SK-N-SH (cell line): ENCODE data around the gene THADA.

Experiments used
- CTCF ChIP-seq: fragments of 200-600 bp; sonication (generic); IDR thresholded peaks from 2 replicates; pipeline ENCODE4 v1.6.1; 2017; ENCODE audit warnings: antibody characterized with exemption, mild to moderate bottlenecking, moderate library complexity
- ELF1 ChIP-seq: IDR thresholded peaks from 2 replicates; pipeline ENCODE4 v1.4.0; 2012
- EZH2phosphoT487 ChIP-seq: fragments of 200-600 bp; sonication (generic); IDR thresholded peaks from 2 replicates; pipeline ENCODE4 v1.6.1; 2017; ENCODE audit warnings: low read depth, mixed run types, mild to moderate bottlenecking, antibody characterized with exemption, moderate library complexity, borderline replicate concordance
- REST ChIP-seq: IDR thresholded peaks from 2 replicates; pipeline ENCODE4 v1.6.1; 2012; ENCODE audit warnings: mild to moderate bottlenecking, low read depth, low read length, moderate library complexity
- USF2 ChIP-seq: fragments of 150-350 bp; IDR thresholded peaks from 2 replicates; pipeline ENCODE4 v1.6.1; 2017; ENCODE audit warnings: antibody characterized with exemption, low read length, low read depth, borderline replicate concordance

GRCh38 chr2:43266711-43267111, 329.1 kb downstream of the THADA start:
- TF ChIP-seq CTCF (no peak), EZH2phosphoT487 (no peak), USF2 (no peak), ELF1 (no peak), REST (no peak)
